ENCODE results near the gene CCL18. TPM values are rescaled to one million over a fixed set of nuclear protein-coding genes. Genes with fewer than 3 reads are reported as not detected.

CCL18 gene
- total RNA-seq, 1 experiment from 2014 or later = not detected

DNA sequence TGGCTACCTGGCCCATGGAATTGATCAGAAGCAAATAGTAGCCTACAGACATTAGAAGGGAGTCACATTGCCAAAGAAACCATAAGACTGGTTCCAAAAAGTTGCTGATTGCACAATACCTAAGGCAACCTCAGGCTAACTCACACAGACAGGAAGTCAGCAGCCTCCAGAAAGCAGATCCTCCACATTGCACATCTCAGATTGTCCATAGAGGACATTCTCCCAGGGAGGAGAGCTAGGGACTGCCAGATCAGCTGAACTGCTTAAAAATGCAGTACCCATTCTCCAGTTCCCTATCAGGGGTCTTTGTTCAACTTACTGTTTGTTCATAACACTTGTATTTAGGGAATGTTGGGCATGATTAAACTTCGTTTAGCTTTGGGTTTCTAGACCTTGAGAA lies 21.7 kb downstream of the CCL18 start:
- Histone ChIP-seq H2BK120ac (ENCODE audit: low read depth, low read length, poor library complexity, severe bottlenecking) (no peak overlapping the region), H3K4me2 (ENCODE audit: insufficient read depth, insufficient read length, low read length) (no peak overlapping the region), H3K9ac (ENCODE audit: extremely low read depth, insufficient read length, low read length) (no peak overlapping the region), H3K79me2 (ENCODE audit: insufficient read depth, low read length) (no peaks in the 10 kb centered on the region), H2BK20ac (ENCODE audit: low read depth, low read length, poor library complexity, severe bottlenecking) (no peak overlapping the region), H3K4me1 (ENCODE audit: insufficient read depth, low read length) (no peaks in the 10 kb centered on the region; the same call in 1 of the 2 replicates), H2AK5ac (ENCODE audit: insufficient read length, low read length) (no peak overlapping the region), H3K23ac (ENCODE audit: insufficient read length, low read depth, low read length) (no peak overlapping the region), H4K91ac (ENCODE audit: insufficient read length, low read depth, low read length) (no peak overlapping the region), H3T11ph (ENCODE audit: low read length) (no peak overlapping the region), H2AFZ (ENCODE audit: low read length) (no peak overlapping the region), H3K9me3 (ENCODE audit: control insufficient read depth, low read depth, low read length) (no peaks in the 10 kb centered on the region), H2BK5ac (ENCODE audit: insufficient read length, low read length) (no peak overlapping the region), H3K27ac (ENCODE audit: insufficient read length, low read depth, low read length) (no peak overlapping the region), H2BK12ac (ENCODE audit: insufficient read length, low read depth, low read length) (no peak overlapping the region), H3K23me2 (ENCODE audit: insufficient read length, low read depth, low read length, poor library complexity, severe bottlenecking) (no peaks in the 10 kb centered on the region), H3K14ac (ENCODE audit: insufficient read depth, low read length) (no peak overlapping the region), H3K56ac (ENCODE audit: insufficient read length, low read depth, low read length) (no peak overlapping the region), H3K79me1 (ENCODE audit: insufficient read depth, low read depth, low read length, poor library complexity, severe bottlenecking) (no peaks in the 10 kb centered on the region), H2BK15ac (ENCODE audit: low read depth, low read length) (no peak overlapping the region), H3K18ac (ENCODE audit: insufficient read length, low read depth, low read length) (no peak overlapping the region), H4K8ac (replicated peaks; ENCODE audit: insufficient read length, low read depth, low read length) (no peak overlapping the region), H3K27me3 (ENCODE audit: insufficient read depth, low read length) (no peaks in the 10 kb centered on the region), H3K4ac (ENCODE audit: low read depth, low read length) (no peak overlapping the region), H4K5ac (ENCODE audit: insufficient read length, low read depth, low read length) (no peak overlapping the region), H4K20me1 (ENCODE audit: control insufficient read depth, insufficient read depth, insufficient read length) (no peaks in the 10 kb centered on the region)
- Mint-ChIP-seq H3K27me3 (ENCODE audit: low read depth) (peaks cover 7% of the 10 kb centered on the region), H3K27ac (no peak overlapping the region), H3K4me3 (no peak overlapping the region), H3K36me3 (ENCODE audit: insufficient read depth in 1 of 3, low read depth in 3 of 3) (no peaks in the 10 kb centered on the region), H3K4me1 (peaks cover 23% of the 10 kb centered on the region in 2 experiments), H3K9me3 (no peaks in the 10 kb centered on the region; a peak in 1 of 5 replicates)
- DNase-seq = no peak
- no peak for TF ChIP-seq CTCF (conservative IDR thresholded peaks at IDR 0.05)
- no CpG with 5 or more reads among the region's 1 CpG for WGBS (ENCODE audit: extremely low coverage, insufficient read length, low lambda C conversion rate)
